DOHH2 (cell line): ENCODE data around the gene SGCD.

Experiments used
- H3F3A ChIP-seq: fragments of 200-600 bp; sonication (generic), shearing (Covaris generic); 2 replicates; pipeline ENCODE4 v1.6.0; 2016; ENCODE audit warnings: antibody characterized with exemption, mild to moderate bottlenecking; ENCODE audit not compliant: control insufficient read depth, insufficient read depth
- H3K27ac ChIP-seq: fragments of 200-600 bp; sonication (generic); 2 replicates; pipeline ENCODE4 v1.5.1; 2014; ENCODE audit warnings: low read depth, mild to moderate bottlenecking, low read length, moderate library complexity
- H3K27me3 ChIP-seq: fragments of 200-600 bp; sonication (generic); 2 replicates; pipeline ENCODE4 v1.6.1; 2014; ENCODE audit warnings: mild to moderate bottlenecking, low read length, mixed read lengths; ENCODE audit not compliant: control insufficient read depth
- H3K36me3 ChIP-seq: fragments of 200-600 bp; sonication (generic); 2 replicates; pipeline ENCODE4 v1.6.1; 2014; ENCODE audit warnings: mild to moderate bottlenecking, low read length, moderate library complexity, mixed read lengths; ENCODE audit not compliant: control insufficient read depth
- H3K4me1 ChIP-seq: fragments of 200-600 bp; sonication (generic); 2 replicates; pipeline ENCODE4 v1.6.1; 2014; ENCODE audit warnings: mild to moderate bottlenecking, low read length, mixed read lengths; ENCODE audit not compliant: control insufficient read depth
- H3K4me2 ChIP-seq: fragments of 200-600 bp; sonication (generic); 2 replicates; pipeline ENCODE4 v1.6.0; 2014; ENCODE audit warnings: mild to moderate bottlenecking, low read length, moderate library complexity
- H3K4me3 ChIP-seq: fragments of 200-600 bp; sonication (generic); 2 replicates; pipeline ENCODE4 v1.5.1; 2014; ENCODE audit warnings: mild to moderate bottlenecking, low read length, mixed read lengths
- H3K79me2 ChIP-seq: fragments of 200-600 bp; sonication (generic); 2 replicates; pipeline ENCODE4 v1.6.1; 2014; ENCODE audit warnings: mild to moderate bottlenecking, low read length, mixed read lengths; ENCODE audit not compliant: control insufficient read depth
- H3K9me2 ChIP-seq: fragments of 200-600 bp; sonication (generic); replicated peaks from 2 replicates; pipeline ENCODE4 v1.6.1; 2014; ENCODE audit warnings: mild to moderate bottlenecking, low read length, mixed read lengths; ENCODE audit not compliant: control insufficient read depth
- H3K9me3 ChIP-seq: fragments of 200-600 bp; sonication (generic); 2 replicates; pipeline ENCODE4 v1.6.1; 2014; ENCODE audit warnings: antibody characterized with exemption, low read length, mixed read lengths; ENCODE audit not compliant: control insufficient read depth, insufficient read depth
- H4K20me1 ChIP-seq: fragments of 200-600 bp; sonication (generic); 2 replicates; pipeline ENCODE4 v1.6.0; 2014; ENCODE audit warnings: low read depth, mild to moderate bottlenecking, antibody characterized with exemption, low read length, moderate library complexity; ENCODE audit not compliant: control insufficient read depth, insufficient read depth
- CTCF ChIP-seq: fragments of 200-600 bp; sonication (generic); IDR thresholded peaks from one replicate; pipeline ENCODE4 v1.5.1; 2014; ENCODE audit warnings: antibody characterized with exemption, mild to moderate bottlenecking, low read depth, low read length; ENCODE audit not compliant: poor library complexity, severe bottlenecking
- EZH2phosphoT487 ChIP-seq: fragments of 200-600 bp; sonication (generic); IDR thresholded peaks from 2 replicates; pipeline ENCODE4 v1.6.1; 2017; ENCODE audit warnings: borderline replicate concordance, mild to moderate bottlenecking, antibody characterized with exemption, low read length, moderate library complexity, mixed read lengths

Gene SGCD

GRCh38 chr5:156394642-156395305 is 67.8 kb downstream of the SGCD start:
- Histone ChIP-seq H3K4me3 (no peak overlapping the region), H3K9me3 (no peaks in the 10 kb centered on the region), H3K4me2 (no peak overlapping the region), H3K4me1 (no peaks in the 10 kb centered on the region), H3K79me2 (no peaks in the 10 kb centered on the region), H3K27me3 (no peaks in the 10 kb centered on the region), H3K27ac (no peak overlapping the region), H3K36me3 (no peaks in the 10 kb centered on the region), H3F3A (no peaks in the 10 kb centered on the region), H4K20me1 (no peaks in the 10 kb centered on the region), H3K9me2 (no peaks in the 10 kb centered on the region; the same call in 1 of the 2 replicates)
- TF ChIP-seq EZH2phosphoT487: no peak
- TF ChIP-seq CTCF: no peak

GRCh38 chr5:156395306-156395675 is 68.3 kb downstream of the SGCD start:
- Histone ChIP-seq H3K9me2 (no peaks in the 10 kb centered on the region; the same call in 1 of the 2 replicates), H3K4me1 (no peaks in the 10 kb centered on the region), H4K20me1 (no peaks in the 10 kb centered on the region), H3K27me3 (no peaks in the 10 kb centered on the region), H3K9me3 (no peaks in the 10 kb centered on the region), H3K79me2 (no peaks in the 10 kb centered on the region), H3F3A (no peaks in the 10 kb centered on the region), H3K4me3 (no peak overlapping the region), H3K4me2 (no peak overlapping the region), H3K27ac (no peak overlapping the region), H3K36me3 (no peaks in the 10 kb centered on the region)
- TF ChIP-seq CTCF: no peak
- no peak for TF ChIP-seq EZH2phosphoT487

GRCh38 chr5:156396063-156396829 is 69.3 kb downstream of the SGCD start:
- Histone ChIP-seq H3F3A (no peaks in the 10 kb centered on the region), H3K4me3 (no peak overlapping the region), H3K27ac (no peak overlapping the region), H3K4me2 (no peak overlapping the region), H3K9me3 (no peaks in the 10 kb centered on the region), H4K20me1 (no peaks in the 10 kb centered on the region), H3K27me3 (no peaks in the 10 kb centered on the region; the same call in 1 of the 2 replicates), H3K4me1 (no peaks in the 10 kb centered on the region), H3K9me2 (no peaks in the 10 kb centered on the region; the same call in 1 of the 2 replicates), H3K36me3 (no peaks in the 10 kb centered on the region), H3K79me2 (no peaks in the 10 kb centered on the region)
- TF ChIP-seq CTCF: no peak
- no peak for TF ChIP-seq EZH2phosphoT487
